ENCODE results near the gene PREX1. TPM values are rescaled to one million over a fixed set of nuclear protein-coding genes. Genes with fewer than 3 reads are reported as not detected.
A peak's percentile ranks its signal among the peaks of the same experiment; 100 is the strongest.

PREX1 gene
- total and polyA plus RNA-seq, 4 donors, result 29.5 to 121 (median 69.3) TPM

DNA sequence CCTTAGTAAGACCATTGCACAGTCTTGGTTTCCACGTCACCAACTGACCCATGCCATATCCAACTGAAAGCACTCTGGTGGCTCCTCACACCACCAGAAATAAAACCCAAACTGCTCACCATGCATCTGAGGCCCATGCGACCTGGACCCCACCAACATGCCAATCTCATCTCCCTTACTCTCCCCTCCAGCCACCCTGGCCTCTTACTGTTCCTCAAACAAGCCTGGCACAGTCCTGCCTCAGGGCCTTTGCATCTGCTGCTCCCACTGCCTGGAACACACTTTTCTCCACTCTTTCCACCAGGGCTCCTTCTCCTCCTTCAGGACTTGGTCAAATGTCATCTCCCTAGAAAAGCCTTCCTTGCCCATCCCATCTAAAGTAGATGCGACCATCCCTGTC, 8.7 kb downstream of the PREX1 start:
- peaks cover 0 to 61% (median 16%) of the 10 kb centered on the region in 3 donors for H3K27me3 ChIP-seq (ENCODE audit: control insufficient read depth in 3 of 3, insufficient read depth in 3 of 3, low read length in 2 of 3)
- no peak overlapping the region for H3K4me3 ChIP-seq
- H3K36me3 ChIP-seq (ENCODE audit: control insufficient read depth in 4 of 4, insufficient read depth in 4 of 4, low read length in 4 of 4), result peaks cover 0 to 8% (median 0%) of the 10 kb centered on the region in 4 donors
- 85 to 86% methylated on average over 3 of the region's 3 CpGs for WGBS, 2 donors
- H3K27ac ChIP-seq (ENCODE audit: low read depth in 1 of 2, low read length in 1 of 2), result peak overlapping the region in 1 of 2 donors; percentile 15
- H3K9ac ChIP-seq (ENCODE audit: insufficient read depth in 1 of 2, low read length in 2 of 2), result no peak overlapping the region
- ATAC-seq (ENCODE audit: insufficient read depth, low FRiP score) (no peak), DNase-seq (no peak)
- peaks cover 0 to 18% (median 1%) of the 10 kb centered on the region in 5 donors for H3K4me1 ChIP-seq (ENCODE audit: control insufficient read depth in 5 of 5, insufficient read depth in 5 of 5, low read length in 5 of 5)
- TF ChIP-seq, protein P1, sequence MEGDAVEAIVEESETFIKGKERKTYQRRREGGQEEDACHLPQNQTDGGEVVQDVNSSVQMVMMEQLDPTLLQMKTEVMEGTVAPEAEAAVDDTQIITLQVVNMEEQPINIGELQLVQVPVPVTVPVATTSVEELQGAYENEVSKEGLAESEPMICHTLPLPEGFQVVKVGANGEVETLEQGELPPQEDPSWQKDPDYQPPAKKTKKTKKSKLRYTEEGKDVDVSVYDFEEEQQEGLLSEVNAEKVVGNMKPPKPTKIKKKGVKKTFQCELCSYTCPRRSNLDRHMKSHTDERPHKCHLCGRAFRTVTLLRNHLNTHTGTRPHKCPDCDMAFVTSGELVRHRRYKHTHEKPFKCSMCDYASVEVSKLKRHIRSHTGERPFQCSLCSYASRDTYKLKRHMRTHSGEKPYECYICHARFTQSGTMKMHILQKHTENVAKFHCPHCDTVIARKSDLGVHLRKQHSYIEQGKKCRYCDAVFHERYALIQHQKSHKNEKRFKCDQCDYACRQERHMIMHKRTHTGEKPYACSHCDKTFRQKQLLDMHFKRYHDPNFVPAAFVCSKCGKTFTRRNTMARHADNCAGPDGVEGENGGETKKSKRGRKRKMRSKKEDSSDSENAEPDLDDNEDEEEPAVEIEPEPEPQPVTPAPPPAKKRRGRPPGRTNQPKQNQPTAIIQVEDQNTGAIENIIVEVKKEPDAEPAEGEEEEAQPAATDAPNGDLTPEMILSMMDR (IDR thresholded peaks at IDR 0.05; ENCODE audit: control extremely low read depth, extremely low read depth), result no peak
- H3K9me3 ChIP-seq (ENCODE audit: control insufficient read depth in 4 of 4, insufficient read depth in 3 of 4, low read length in 3 of 4), result peaks cover 0 to 6% (median 0%) of the 10 kb centered on the region in 4 donors

DNA sequence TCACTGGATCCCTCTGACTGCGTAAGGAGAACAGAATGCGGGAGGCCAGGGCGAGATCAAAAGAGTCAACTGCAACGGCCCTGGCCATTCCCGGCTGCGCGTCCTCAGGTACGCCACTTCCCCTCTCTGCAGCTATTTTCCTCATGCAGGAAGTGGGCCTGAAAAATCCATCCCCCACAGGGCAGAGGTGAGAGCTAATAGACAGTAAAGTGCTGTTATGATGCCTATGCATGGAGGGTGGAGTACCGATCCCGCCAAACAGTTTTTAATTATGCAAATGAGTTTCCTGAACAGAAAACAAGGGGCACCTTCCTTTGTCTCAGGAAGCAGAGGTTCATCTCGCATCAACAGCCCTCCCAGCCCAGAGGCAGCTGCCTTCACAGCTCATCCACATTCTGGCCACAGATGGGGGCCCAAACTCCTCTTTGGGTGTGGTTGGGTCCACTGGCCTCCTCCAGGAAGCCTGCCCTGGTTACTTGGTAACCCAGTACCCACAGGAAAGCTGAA, 9.3 kb downstream of the PREX1 start:
- Histone ChIP-seq H3K36me3 (ENCODE audit: control insufficient read depth in 4 of 4, insufficient read depth in 4 of 4, low read length in 4 of 4) (peaks cover 0 to 8% (median 0%) of the 10 kb centered on the region in 4 donors), H3K9ac (ENCODE audit: insufficient read depth in 1 of 2, low read length in 2 of 2) (no peak overlapping the region), H3K4me3 (no peak overlapping the region), H3K9me3 (ENCODE audit: control insufficient read depth in 4 of 4, insufficient read depth in 3 of 4, low read length in 3 of 4) (peaks cover 0 to 6% (median 0%) of the 10 kb centered on the region in 4 donors), H3K27ac (ENCODE audit: low read depth in 1 of 2, low read length in 1 of 2) (peak overlapping the region in 1 of 2 donors; percentile 6), H3K27me3 (ENCODE audit: control insufficient read depth in 3 of 3, insufficient read depth in 3 of 3, low read length in 2 of 3) (peaks cover 0 to 57% (median 20%) of the 10 kb centered on the region in 3 donors), H3K4me1 (ENCODE audit: control insufficient read depth in 5 of 5, insufficient read depth in 5 of 5, low read length in 5 of 5) (peaks cover 0 to 17% (median 0%) of the 10 kb centered on the region in 5 donors)
- WGBS, 2 donors, result 18 to 32% methylated on average over 11 of the region's 11 CpGs
- TF ChIP-seq, protein P1 (IDR thresholded peaks at IDR 0.05; ENCODE audit: control extremely low read depth, extremely low read depth), result no peak
- DNase-seq (no peak), ATAC-seq (ENCODE audit: insufficient read depth, low FRiP score) (no peak)

GRCh38 chr20:48818031-48818370, 9.8 kb downstream of the PREX1 start:
- TF ChIP-seq, protein P1 (IDR thresholded peaks at IDR 0.05; ENCODE audit: control extremely low read depth, extremely low read depth), result no peak
- DNase-seq (no peak), ATAC-seq (ENCODE audit: insufficient read depth, low FRiP score) (no peak)
- Histone ChIP-seq H3K9ac (ENCODE audit: insufficient read depth in 1 of 2, low read length in 2 of 2) (no peak overlapping the region), H3K9me3 (ENCODE audit: control insufficient read depth in 4 of 4, insufficient read depth in 3 of 4, low read length in 3 of 4) (peaks cover 0 to 6% (median 0%) of the 10 kb centered on the region in 4 donors), H3K4me1 (ENCODE audit: control insufficient read depth in 5 of 5, insufficient read depth in 5 of 5, low read length in 5 of 5) (peaks cover 0 to 13% (median 0%) of the 10 kb centered on the region in 5 donors), H3K27ac (ENCODE audit: low read depth in 1 of 2, low read length in 1 of 2) (peak overlapping the region in 1 of 2 donors; percentile 9), H3K27me3 (ENCODE audit: control insufficient read depth in 3 of 3, insufficient read depth in 3 of 3, low read length in 2 of 3) (peaks cover 0 to 56% (median 20%) of the 10 kb centered on the region in 3 donors), H3K4me3 (no peak overlapping the region), H3K36me3 (ENCODE audit: control insufficient read depth in 4 of 4, insufficient read depth in 4 of 4, low read length in 4 of 4) (peaks cover 0 to 8% (median 0%) of the 10 kb centered on the region in 4 donors)
- WGBS, 2 donors, result 75 to 82% methylated on average over 7 of the region's 7 CpGs

Measured in lung (tissue), 12 donors.